Transverse colon (tissue), 4 donors: ENCODE results near the gene EFHB. TPM values are rescaled to one million over a fixed set of nuclear protein-coding genes. Genes with fewer than 3 reads are reported as not detected.

Experiments used
- DNase-seq: peaks from one replicate; pipeline ENCODE4 v3.0.0-alpha.2; 2019
- H3K27ac ChIP-seq, 4 donors: fragments of 200-600 bp; sonication (generic); 2 replicates each; pipeline ENCODE4 v1.5.1; 2016 to 2018; ENCODE audit warnings: inconsistent platforms in 4 of 4
- H3K27me3 ChIP-seq: fragments of 200-600 bp; sonication (generic); 2 replicates; pipeline ENCODE4 v1.5.1; 2017; ENCODE audit warnings: inconsistent platforms
- H3K36me3 ChIP-seq, 4 donors: fragments of 200-600 bp; sonication (generic); 2 replicates each; pipeline ENCODE4 v1.5.1; 2017 to 2019; ENCODE audit warnings: inconsistent platforms in 4 of 4
- H3K4me1 ChIP-seq, 4 donors: fragments of 200-600 bp; sonication (generic); 2 replicates each; pipeline ENCODE4 v1.5.1; 2017 to 2020; ENCODE audit warnings: inconsistent platforms in 4 of 4
- H3K4me3 ChIP-seq, 4 donors: fragments of 200-600 bp; sonication (generic); 1 replicate in 1 of 4; 2 replicates in 3 of 4; pipeline versions ENCODE4 v1.5.1 to v1.6.1; 2017 to 2019; ENCODE audit warnings: inconsistent platforms in 4 of 4
- H3K9me3 ChIP-seq, 2 donors: fragments of 200-600 bp; sonication (generic); 2 replicates each; pipeline ENCODE4 v1.5.1; 2017 to 2019; ENCODE audit warnings: inconsistent platforms in 2 of 2
- EP300 ChIP-seq: sonication (generic); formaldehyde crosslinking; IDR thresholded peaks from one replicate; pipeline ENCODE4 v1.6.1; 2017; ENCODE audit warnings: antibody characterized with exemption, low read depth
- POLR2A ChIP-seq: fragments of 450-650 bp; IDR thresholded peaks from one replicate; pipeline ENCODE4 v1.6.1; 2016; ENCODE audit warnings: antibody characterized with exemption, mild to moderate bottlenecking, moderate library complexity
- POLR2AphosphoS5 ChIP-seq, 3 donors: sonication (generic); formaldehyde crosslinking; IDR thresholded peaks; one replicate each; pipeline ENCODE4 v1.6.1; 2016; ENCODE audit warnings: antibody characterized with exemption in 3 of 3
- whole genome bisulfite sequencing, 2 donors: methylation state at CpG; one replicate each; pipeline ENCODE4 v1.1.5; 2018; ENCODE audit warnings: low coverage in 1 of 2; 5-methylcytosine and 5-hydroxymethylcytosine counted together
- in situ Hi-C, 4 donors: fragments of 200-750 bp; cut with MboI; loops; one replicate each; pipeline versions ENCODE4 v1.15.0 to v1.15.1; 2017; ENCODE audit warnings: low sequenced_read_pairs in 3 of 4, low pct_ligation_motif_present in 1 of 4, low pct_unique_long_range_greater_than_20kb in 1 of 4
- intact Hi-C: fragments of 100-400 bp; cut with DNase I; formaldehyde crosslinking; loops from one replicate; pipeline ENCODE4 v1.15.1; 2023; ENCODE audit warnings: low total_unique reads
- total RNA-seq, 4 donors: library from RNA; depleted of rRNA; stranded (reverse); fragments of >200 nt; gene quantifications; one replicate each; pipeline ENCODE4 v1.1.0, GENCODE V29; 2016
- TF ChIP-seq, protein P1 (sequence below), 5 experiments: fragments of 200-600 bp in 3 of 5; fragments of 450-650 bp in 2 of 5; sonication (generic) in 3 of 5; IDR thresholded peaks; 1 replicate in 2 of 5; 2 replicates in 3 of 5; pipeline ENCODE4 v1.5.1; 2016 to 2017; ENCODE audit warnings: antibody characterized with exemption in 5 of 5, inconsistent platforms in 3 of 5, mild to moderate bottlenecking in 2 of 5, moderate library complexity in 1 of 5

EFHB gene
- total RNA-seq, 4 donors from 2014 or later: 0.64 to 0.68 TPM; not detected in 2

GRCh38 chr3:19931180-19931692 lies 2.8 kb downstream of the EFHB start:
- no peak overlapping the region for H3K4me3 ChIP-seq
- intact Hi-C loops (no loop called here), in situ Hi-C loops (loop anchor here in 1 of 4 donors (25.0 kb wide), 1 partner anchor 256 kb away; the partner anchor contains the start of gene SGO1)
- no peaks in the 10 kb centered on the region for H3K9me3 ChIP-seq
- no peak overlapping the region for H3K27ac ChIP-seq
- H3K4me1 ChIP-seq: no peaks in the 10 kb centered on the region
- DNase-seq: no peak
- 58 to 95% methylated on average over 2 of the region's 2 CpGs for WGBS, 2 donors
- H3K36me3 ChIP-seq: no peaks in the 10 kb centered on the region
- TF ChIP-seq EP300 (no peak), POLR2AphosphoS5 (IDR thresholded peaks at IDR 0.05) (no peak), POLR2A (no peak)
- TF ChIP-seq, protein P1, sequence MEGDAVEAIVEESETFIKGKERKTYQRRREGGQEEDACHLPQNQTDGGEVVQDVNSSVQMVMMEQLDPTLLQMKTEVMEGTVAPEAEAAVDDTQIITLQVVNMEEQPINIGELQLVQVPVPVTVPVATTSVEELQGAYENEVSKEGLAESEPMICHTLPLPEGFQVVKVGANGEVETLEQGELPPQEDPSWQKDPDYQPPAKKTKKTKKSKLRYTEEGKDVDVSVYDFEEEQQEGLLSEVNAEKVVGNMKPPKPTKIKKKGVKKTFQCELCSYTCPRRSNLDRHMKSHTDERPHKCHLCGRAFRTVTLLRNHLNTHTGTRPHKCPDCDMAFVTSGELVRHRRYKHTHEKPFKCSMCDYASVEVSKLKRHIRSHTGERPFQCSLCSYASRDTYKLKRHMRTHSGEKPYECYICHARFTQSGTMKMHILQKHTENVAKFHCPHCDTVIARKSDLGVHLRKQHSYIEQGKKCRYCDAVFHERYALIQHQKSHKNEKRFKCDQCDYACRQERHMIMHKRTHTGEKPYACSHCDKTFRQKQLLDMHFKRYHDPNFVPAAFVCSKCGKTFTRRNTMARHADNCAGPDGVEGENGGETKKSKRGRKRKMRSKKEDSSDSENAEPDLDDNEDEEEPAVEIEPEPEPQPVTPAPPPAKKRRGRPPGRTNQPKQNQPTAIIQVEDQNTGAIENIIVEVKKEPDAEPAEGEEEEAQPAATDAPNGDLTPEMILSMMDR (IDR thresholded peaks at IDR 0.05): no peak
- H3K27me3 ChIP-seq: no peaks in the 10 kb centered on the region

DNA sequence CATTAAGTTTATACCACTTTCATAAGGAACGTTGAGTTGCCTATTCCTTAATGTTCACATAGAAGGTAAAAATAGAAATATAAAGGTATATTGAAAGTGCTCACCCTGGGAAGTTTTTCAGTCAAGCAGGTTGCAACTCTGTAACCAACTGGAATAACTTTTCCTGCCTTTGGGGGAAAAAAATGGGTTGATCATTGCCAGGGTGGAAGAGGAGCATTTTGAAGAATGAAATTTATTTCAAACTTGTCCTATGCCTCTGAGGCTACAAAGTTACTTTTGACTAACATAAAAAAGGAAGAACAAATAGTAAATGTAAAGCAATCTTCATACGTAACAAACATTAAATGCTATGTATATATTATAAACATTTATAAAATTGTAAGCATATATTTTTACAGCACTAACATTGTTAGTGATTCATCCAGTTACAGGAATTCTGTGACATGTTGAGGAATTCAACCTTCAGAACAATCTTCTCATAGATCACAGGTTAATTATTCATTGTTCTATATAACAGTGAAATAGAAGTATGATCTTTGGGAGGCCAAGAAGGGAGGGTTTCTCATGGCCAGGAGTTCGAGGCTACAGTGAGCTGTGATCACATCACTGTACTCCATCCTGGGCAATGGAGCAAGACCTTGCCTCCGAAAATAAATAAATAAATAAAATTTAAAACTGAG lies 13.5 kb downstream of the EFHB start:
- 50 to 82% methylated on average over 4 of the region's 4 CpGs for WGBS, 2 donors
- H3K4me3 ChIP-seq: no peak overlapping the region
- intact Hi-C loops: no loop called here

DNA sequence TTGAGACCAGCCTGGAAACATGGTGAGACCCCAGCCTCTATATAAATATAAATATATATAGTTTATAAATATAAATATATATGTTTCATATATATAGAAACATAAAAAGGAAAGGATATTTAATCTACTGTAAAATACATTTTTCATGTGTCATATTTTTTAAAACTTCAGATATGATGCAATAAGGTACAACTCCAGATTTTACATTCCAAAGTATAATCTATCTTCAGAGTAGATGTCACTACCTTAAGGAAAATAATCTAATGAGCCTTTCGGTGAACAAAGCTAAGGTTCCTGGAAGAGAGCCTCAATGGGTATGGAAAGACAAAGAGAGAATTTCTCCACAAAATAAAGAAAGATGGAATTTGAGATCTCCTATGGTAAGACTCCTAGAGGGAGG lies 16.9 kb downstream of the EFHB start:
- no peak for DNase-seq
- TF ChIP-seq POLR2A (no peak), POLR2AphosphoS5 (IDR thresholded peaks at IDR 0.05) (no peak), EP300 (no peak)
- TF ChIP-seq, protein P1 (IDR thresholded peaks at IDR 0.05): no peak
- intact Hi-C loops: no loop called here

More for the DNA sequence above, 13.5 kb downstream of the EFHB start:
- Histone ChIP-seq H3K36me3 (no peaks in the 10 kb centered on the region), H3K9me3 (no peaks in the 10 kb centered on the region), H3K4me1 (no peaks in the 10 kb centered on the region), H3K27me3 (no peaks in the 10 kb centered on the region), H3K27ac (no peak overlapping the region)
- DNase-seq: no peak
- in situ Hi-C loops: no loop called here
- TF ChIP-seq POLR2AphosphoS5 (IDR thresholded peaks at IDR 0.05): no peak
- TF ChIP-seq EP300: no peak
- TF ChIP-seq, protein P1 (IDR thresholded peaks at IDR 0.05): no peak
- TF ChIP-seq POLR2A: no peak

GRCh38 chr3:19911452-19911851 lies 22.6 kb downstream of the EFHB start:
- DNase-seq: no peak
- Histone ChIP-seq H3K4me3 (no peak overlapping the region), H3K27ac (no peak overlapping the region), H3K27me3 (no peaks in the 10 kb centered on the region), H3K4me1 (no peaks in the 10 kb centered on the region), H3K36me3 (no peaks in the 10 kb centered on the region), H3K9me3 (peaks cover 6 to 7% of the 10 kb centered on the region in 2 donors)
- TF ChIP-seq, protein P1 (IDR thresholded peaks at IDR 0.05): no peak
- TF ChIP-seq POLR2AphosphoS5 (IDR thresholded peaks at IDR 0.05): no peak
- intact Hi-C loops: no loop called here
- in situ Hi-C loops: no loop called here

More for the DNA sequence above, 16.9 kb downstream of the EFHB start:
- 98 to 100% methylated on average over 1 of the region's 1 CpG for WGBS, 2 donors
- Histone ChIP-seq H3K27me3 (no peaks in the 10 kb centered on the region), H3K4me3 (no peak overlapping the region), H3K36me3 (no peaks in the 10 kb centered on the region), H3K27ac (no peak overlapping the region), H3K4me1 (no peaks in the 10 kb centered on the region), H3K9me3 (peaks cover 0 to 2% of the 10 kb centered on the region in 2 donors)
- in situ Hi-C loops: no loop called here
